K562 (cell line): ENCODE data around the gene LINS1. TPM values are rescaled to one million over a fixed set of nuclear protein-coding genes. Genes with fewer than 3 reads are reported as not detected.

Experiments
- C11orf30 ChIP-seq: fragments of 450-650 bp; IDR thresholded peaks from 2 replicates; pipeline ENCODE4 v1.6.1; 2016; ENCODE audit warnings: low read depth, mild to moderate bottlenecking
- CBFB ChIP-seq: sonication (generic); formaldehyde crosslinking; IDR thresholded peaks from 2 replicates; pipeline ENCODE4 v1.4.0; 2020; ENCODE audit warnings: mild to moderate bottlenecking, missing genetic modification reagents
- CHD1 ChIP-seq: fragments of 200-600 bp; sonication (generic); IDR thresholded peaks from one replicate; pipeline ENCODE4 v1.6.1; 2012; ENCODE audit warnings: mild to moderate bottlenecking, moderate library complexity, low read length, inconsistent platforms
- E2F3 ChIP-seq: fragments of 250-450 bp; sonication (Bioruptor Pico); IDR thresholded peaks from 2 replicates; pipeline ENCODE4 v1.4.0; 2020; ENCODE audit warnings: mild to moderate bottlenecking
- ETS2 ChIP-seq: IDR thresholded peaks from 2 replicates; pipeline ENCODE4 v1.6.1; 2016; ENCODE audit warnings: borderline replicate concordance, missing genetic modification characterization, mild to moderate bottlenecking, moderate library complexity, missing compliant biosample characterization; ENCODE audit not compliant: poor library complexity, severe bottlenecking
- HSF4 ChIP-seq: fragments of 250-450 bp; sonication (Bioruptor Pico); IDR thresholded peaks from 2 replicates; pipeline ENCODE4 v2.1.2; 2022; ENCODE audit warnings: mild to moderate bottlenecking, moderate library complexity, borderline replicate concordance
- IFI16 ChIP-seq: fragments of 250-450 bp; sonication (Bioruptor Pico); IDR thresholded peaks from 2 replicates; pipeline ENCODE4 v2.1.2; 2022; ENCODE audit warnings: mild to moderate bottlenecking, inconsistent platforms
- MBD2 ChIP-seq: sonication (generic); IDR thresholded peaks from 2 replicates; pipeline ENCODE4 v1.6.1; 2016; ENCODE audit warnings: low read depth, borderline replicate concordance
- MEIS2 ChIP-seq: fragments of 450-650 bp; IDR thresholded peaks from 2 replicates; pipeline ENCODE4 v1.6.1; 2014; ENCODE audit warnings: mild to moderate bottlenecking; ENCODE audit not compliant: partially characterized antibody
- MIER1 ChIP-seq: fragments of 450-650 bp; IDR thresholded peaks from 2 replicates; pipeline ENCODE4 v1.6.1; 2016; ENCODE audit warnings: antibody characterized with exemption, mild to moderate bottlenecking, low read depth
- MYBL2 ChIP-seq, 2 experiments: fragments of 450-650 bp in 1 of 2; sonication (generic) in 1 of 2; formaldehyde crosslinking in 1 of 2; IDR thresholded peaks; 2 replicates each; pipeline versions ENCODE4 v1.6.1 to v1.8.1; 2017 to 2022; ENCODE audit warnings: borderline replicate concordance in 1 of 2, inconsistent platforms in 1 of 2, low read depth in 1 of 2, mild to moderate bottlenecking in 1 of 2, missing genetic modification reagents in 1 of 2, moderate library complexity in 1 of 2
- NBN ChIP-seq: fragments of 450-650 bp; IDR thresholded peaks from 2 replicates; pipeline ENCODE4 v1.6.1; 2016; ENCODE audit warnings: low read depth, mild to moderate bottlenecking
- NCOA2 ChIP-seq, 2 experiments: fragments of 450-650 bp; IDR thresholded peaks; 2 replicates each; pipeline ENCODE4 v1.6.1; 2018; ENCODE audit warnings: mild to moderate bottlenecking in 2 of 2, moderate library complexity in 1 of 2; ENCODE audit not compliant: partially characterized antibody in 2 of 2
- POLR3G ChIP-seq: IDR thresholded peaks from 2 replicates; pipeline ENCODE4 v1.6.1; 2011; ENCODE audit not compliant: insufficient read length, insufficient replicate concordance; ENCODE audit errors: extremely low read depth
- RBM15 ChIP-seq: fragments of 200-400 bp; formaldehyde crosslinking; IDR thresholded peaks from 2 replicates; pipeline ENCODE4 v1.6.1; 2018; ENCODE audit warnings: mild to moderate bottlenecking, low read length, moderate library complexity; ENCODE audit not compliant: insufficient read depth
- SAFB ChIP-seq: fragments of 200-400 bp; formaldehyde crosslinking; IDR thresholded peaks from 2 replicates; pipeline ENCODE4 v1.6.1; 2017; ENCODE audit warnings: low read depth, low read length, borderline replicate concordance
- SRF ChIP-seq, 2 experiments: fragments of 250-450, 450-650 bp in 1 of 2; sonication (Bioruptor Pico) in 1 of 2; sonication (generic) in 1 of 2; formaldehyde crosslinking; IDR thresholded peaks; 2 replicates each; pipeline versions ENCODE4 v1.5.0 to v1.5.1; 2020 to 2022; ENCODE audit warnings: mild to moderate bottlenecking in 1 of 2, missing genetic modification reagents in 1 of 2
- SRSF9 ChIP-seq: fragments of 200-400 bp; formaldehyde crosslinking; IDR thresholded peaks from 2 replicates; pipeline ENCODE4 v1.6.1; 2017; ENCODE audit warnings: low read depth, low read length, borderline replicate concordance
- TBL1XR1 ChIP-seq, 2 experiments: IDR thresholded peaks; 2 replicates each; pipeline ENCODE4 v1.6.1; 2012; ENCODE audit warnings: improper control_type of control experiment in 2 of 2, low read length in 2 of 2, mild to moderate bottlenecking in 1 of 2
- TFAM ChIP-seq: fragments of 250-450 bp; sonication (Bioruptor Pico); conservative IDR thresholded peaks from 2 replicates; pipeline ENCODE4 v1.5.0; 2021; ENCODE audit warnings: mild to moderate bottlenecking, moderate library complexity
- polyA plus RNA-seq, 8 experiments: library from polyadenylated mRNA; depleted of rRNA in 4 of 8; stranded (reverse) in 5 of 8; unstranded in 3 of 8; fragments of >200 nt; fragmentation: Nextera tagmentation in 2 of 8; fragmentation: Illumina TruSeq in 1 of 8; extraction: Ambion mirVana in 2 of 8; extraction: Trizol in 1 of 8; gene quantifications; 2 replicates each; pipeline versions ENCODE4 v1.2.1 to v1.2.3, GENCODE V29; 2011 to 2014; ENCODE audit warnings: inconsistent platforms in 1 of 8, missing spikeins in 1 of 8
- total RNA-seq, 7 experiments: library from RNA; depleted of rRNA in 6 of 7; stranded (reverse); fragments of >200 nt in 6 of 7; fragmentation: Illumina TruSeq in 2 of 7; extraction: Trizol in 2 of 7; gene quantifications; 2 replicates each; pipeline versions ENCODE4 v1.2.1 to v1.2.3, GENCODE V29; 2011 to 2021; ENCODE audit warnings: low replicate concordance in 1 of 7
- TF ChIP-seq, protein P1 (sequence below): IDR thresholded peaks from 2 replicates; pipeline ENCODE4 v1.6.1; 2011; ENCODE audit warnings: borderline replicate concordance, low read depth, mild to moderate bottlenecking, moderate library complexity, low read length; ENCODE audit not compliant: insufficient read depth, poor library complexity, severe bottlenecking
- TF ChIP-seq, protein P2 (sequence below), 2 experiments: fragments of 250-450 bp in 1 of 2; fragments of 450-650 bp in 1 of 2; sonication (Bioruptor Pico) in 1 of 2; IDR thresholded peaks; 2 replicates each; pipeline versions ENCODE4 v1.6.1 to v1.8.0; 2016 to 2021; ENCODE audit warnings: mild to moderate bottlenecking in 2 of 2, moderate library complexity in 2 of 2, missing compliant biosample characterization in 1 of 2, missing genetic modification characterization in 1 of 2
- TF ChIP-seq, protein P3 (sequence below): fragments of 250-450 bp; sonication (Bioruptor Pico); IDR thresholded peaks from 2 replicates; pipeline ENCODE4 v1.4.0; 2020; ENCODE audit warnings: borderline replicate concordance

LINS1 gene
- total and polyA plus RNA-seq, 9 of the 15 experiments (the other 6 are each of a cell fraction or from before 2014, with no cell fraction given), result 15.4 to 31.4 (median 24.6) TPM

DNA sequence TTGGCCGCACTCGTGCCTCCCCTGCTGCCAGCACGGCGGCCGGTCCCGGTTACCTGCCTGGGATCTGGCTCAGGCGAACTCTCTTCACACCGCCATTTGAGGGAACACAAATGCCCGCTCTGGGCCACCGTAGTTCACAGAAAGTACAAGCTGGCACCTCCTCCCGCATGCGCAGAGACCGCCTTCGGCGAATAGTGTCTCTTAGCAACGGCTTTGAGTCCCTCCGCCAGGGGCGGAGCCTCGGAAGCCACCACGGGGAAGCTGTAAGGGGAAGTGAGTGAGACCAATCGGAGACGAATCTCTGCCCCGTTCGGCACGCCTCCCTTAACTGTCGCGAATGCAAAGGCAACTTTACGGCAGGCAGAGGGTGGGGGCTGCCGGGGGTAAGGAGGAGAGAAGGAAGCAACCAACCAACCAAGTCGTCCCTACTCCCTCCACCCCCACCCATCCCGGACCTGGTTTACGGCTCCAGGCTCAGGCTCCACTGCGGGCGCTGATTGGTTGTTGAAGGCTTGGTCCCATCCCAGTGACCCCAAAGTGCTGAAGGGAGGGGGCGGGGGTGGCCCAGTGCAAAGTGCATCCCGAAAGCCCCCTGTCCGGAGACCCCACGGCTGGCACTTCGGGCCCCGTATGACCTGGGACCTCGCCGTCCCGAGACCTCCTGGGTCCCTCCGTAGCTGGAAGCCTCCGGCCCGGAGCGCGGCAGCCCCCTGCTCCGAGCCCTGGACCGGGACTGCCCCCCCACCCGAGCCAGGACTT, at the start of gene LINS1, which contains the start of gene ASB7 (continued):
- TF ChIP-seq, protein P1, sequence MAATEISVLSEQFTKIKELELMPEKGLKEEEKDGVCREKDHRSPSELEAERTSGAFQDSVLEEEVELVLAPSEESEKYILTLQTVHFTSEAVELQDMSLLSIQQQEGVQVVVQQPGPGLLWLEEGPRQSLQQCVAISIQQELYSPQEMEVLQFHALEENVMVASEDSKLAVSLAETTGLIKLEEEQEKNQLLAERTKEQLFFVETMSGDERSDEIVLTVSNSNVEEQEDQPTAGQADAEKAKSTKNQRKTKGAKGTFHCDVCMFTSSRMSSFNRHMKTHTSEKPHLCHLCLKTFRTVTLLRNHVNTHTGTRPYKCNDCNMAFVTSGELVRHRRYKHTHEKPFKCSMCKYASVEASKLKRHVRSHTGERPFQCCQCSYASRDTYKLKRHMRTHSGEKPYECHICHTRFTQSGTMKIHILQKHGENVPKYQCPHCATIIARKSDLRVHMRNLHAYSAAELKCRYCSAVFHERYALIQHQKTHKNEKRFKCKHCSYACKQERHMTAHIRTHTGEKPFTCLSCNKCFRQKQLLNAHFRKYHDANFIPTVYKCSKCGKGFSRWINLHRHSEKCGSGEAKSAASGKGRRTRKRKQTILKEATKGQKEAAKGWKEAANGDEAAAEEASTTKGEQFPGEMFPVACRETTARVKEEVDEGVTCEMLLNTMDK, result no peak
- TF ChIP-seq C11orf30 (peak; percentile 83), E2F3 (CRISPR knock-in tag) (0 out of 2 replicates have a peak, but pooled peaks have one; percentile 50), MBD2 (peak; percentile 57), CHD1 (no peak), POLR3G (no peak), CBFB (CRISPR knock-in tag) (no peak), NCOA2 (IDR thresholded peaks at IDR 0.05; ENCODE audit: partially characterized antibody in 2 of 2) (no peak), MIER1 (no peak), TFAM (CRISPR knock-in tag) (no peak), HSF4 (CRISPR knock-in tag) (no peak), SRSF9 (no peak), IFI16 (CRISPR knock-in tag) (no peak), ETS2 (tag) (no peak), SAFB (no peak), SRF (CRISPR knock-in tag; IDR thresholded peaks at IDR 0.05) (peak in 1 of 2 experiments; percentile 83; a peak in 2 of 4 replicates), MEIS2 (peak; percentile 87), RBM15 (no peak), TBL1XR1 (IDR thresholded peaks at IDR 0.05; ENCODE audit: low read length in 2 of 2) (no peak), NBN (0 out of 2 replicates have a peak, but pooled peaks have one; percentile 37), MYBL2 (IDR thresholded peaks at IDR 0.05; ENCODE audit: low read depth) (no peak), MYBL2 (CRISPR knock-in tag; IDR thresholded peaks at IDR 0.05; ENCODE audit: borderline replicate concordance) (no peak)
- TF ChIP-seq, protein P2, sequence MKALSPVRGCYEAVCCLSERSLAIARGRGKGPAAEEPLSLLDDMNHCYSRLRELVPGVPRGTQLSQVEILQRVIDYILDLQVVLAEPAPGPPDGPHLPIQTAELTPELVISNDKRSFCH (CRISPR knock-in tag; IDR thresholded peaks at IDR 0.05), result no peak
- TF ChIP-seq, protein P2 (tag; IDR thresholded peaks at IDR 0.05), result no peak
- TF ChIP-seq, protein P3, sequence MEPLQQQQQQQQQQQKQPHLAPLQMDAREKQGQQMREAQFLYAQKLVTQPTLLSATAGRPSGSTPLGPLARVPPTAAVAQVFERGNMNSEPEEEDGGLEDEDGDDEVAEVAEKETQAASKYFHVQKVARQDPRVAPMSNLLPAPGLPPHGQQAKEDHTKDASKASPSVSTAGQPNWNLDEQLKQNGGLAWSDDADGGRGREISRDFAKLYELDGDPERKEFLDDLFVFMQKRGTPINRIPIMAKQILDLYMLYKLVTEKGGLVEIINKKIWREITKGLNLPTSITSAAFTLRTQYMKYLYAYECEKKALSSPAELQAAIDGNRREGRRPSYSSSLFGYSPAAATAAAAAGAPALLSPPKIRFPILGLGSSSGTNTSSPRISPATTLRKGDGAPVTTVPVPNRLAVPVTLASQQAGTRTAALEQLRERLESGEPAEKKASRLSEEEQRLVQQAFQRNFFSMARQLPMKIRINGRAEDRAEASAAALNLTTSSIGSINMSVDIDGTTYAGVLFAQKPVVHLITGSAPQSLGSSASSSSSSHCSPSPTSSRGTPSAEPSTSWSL (CRISPR knock-in tag), result no peak
